Progenitor cell of endocrine pancreas (in vitro differentiated cells): Measurements from ENCODE around the gene PRUNE1. TPM values are rescaled to one million over a fixed set of nuclear protein-coding genes. Genes with fewer than 3 reads are reported as not detected.
A peak's percentile ranks its signal among the peaks of the same experiment; 100 is the strongest.

Source experiments
- DNase-seq: peaks from one replicate; pipeline ENCODE4 v3.0.0; 2021; ENCODE audit warnings: low spot score; ENCODE audit not compliant: unreplicated experiment
- H3K27ac Mint-ChIP-seq: 2 replicates; pipeline ENCODE4 v1.8.0; 2021; ENCODE audit warnings: mild to moderate bottlenecking, moderate library complexity, mixed read lengths
- H3K27me3 Mint-ChIP-seq: 2 replicates; pipeline ENCODE4 v1.8.0; 2021; ENCODE audit warnings: mixed read lengths
- H3K36me3 Mint-ChIP-seq: 2 replicates; pipeline ENCODE4 v1.8.0; 2022; ENCODE audit warnings: mixed read lengths; ENCODE audit not compliant: insufficient read depth
- H3K4me1 Mint-ChIP-seq: 2 replicates; pipeline ENCODE4 v1.8.0; 2021; ENCODE audit warnings: low read depth, mixed read lengths
- H3K4me3 Mint-ChIP-seq: 2 replicates; pipeline ENCODE4 v1.8.0; 2021; ENCODE audit warnings: low read depth, mild to moderate bottlenecking, moderate library complexity, mixed read lengths
- H3K9me3 Mint-ChIP-seq: 2 replicates; pipeline ENCODE4 v1.8.0; 2021; ENCODE audit warnings: low read depth, mixed read lengths
- total RNA-seq: library from RNA; stranded (reverse); gene quantifications from 2 replicates; pipeline ENCODE4 v1.2.1, GENCODE V29; 2021
- TF ChIP-seq, protein P1 (sequence below): fragments of 200-600 bp; sonication (generic); IDR thresholded peaks from one replicate; pipeline ENCODE4 v1.5.0; 2021; ENCODE audit warnings: antibody characterized with exemption, mild to moderate bottlenecking; ENCODE audit not compliant: unreplicated experiment

The PRUNE1 gene
- total RNA-seq, 1 donor from 2014 or later = 24.4 TPM

GRCh38 chr1:151006327-151007052, 1.8 kb upstream of the PRUNE1 start, which contains the start of gene MINDY1:
TSS of gene MINDY1 (minus strand) at chr1:151006902. CDS start at chr1:151002617, 4,285 bp downstream.
- no peaks in the 10 kb centered on the region for H3K9me3 Mint-ChIP-seq
- no peaks in the 10 kb centered on the region for H3K27me3 Mint-ChIP-seq
- TF ChIP-seq, protein P1, sequence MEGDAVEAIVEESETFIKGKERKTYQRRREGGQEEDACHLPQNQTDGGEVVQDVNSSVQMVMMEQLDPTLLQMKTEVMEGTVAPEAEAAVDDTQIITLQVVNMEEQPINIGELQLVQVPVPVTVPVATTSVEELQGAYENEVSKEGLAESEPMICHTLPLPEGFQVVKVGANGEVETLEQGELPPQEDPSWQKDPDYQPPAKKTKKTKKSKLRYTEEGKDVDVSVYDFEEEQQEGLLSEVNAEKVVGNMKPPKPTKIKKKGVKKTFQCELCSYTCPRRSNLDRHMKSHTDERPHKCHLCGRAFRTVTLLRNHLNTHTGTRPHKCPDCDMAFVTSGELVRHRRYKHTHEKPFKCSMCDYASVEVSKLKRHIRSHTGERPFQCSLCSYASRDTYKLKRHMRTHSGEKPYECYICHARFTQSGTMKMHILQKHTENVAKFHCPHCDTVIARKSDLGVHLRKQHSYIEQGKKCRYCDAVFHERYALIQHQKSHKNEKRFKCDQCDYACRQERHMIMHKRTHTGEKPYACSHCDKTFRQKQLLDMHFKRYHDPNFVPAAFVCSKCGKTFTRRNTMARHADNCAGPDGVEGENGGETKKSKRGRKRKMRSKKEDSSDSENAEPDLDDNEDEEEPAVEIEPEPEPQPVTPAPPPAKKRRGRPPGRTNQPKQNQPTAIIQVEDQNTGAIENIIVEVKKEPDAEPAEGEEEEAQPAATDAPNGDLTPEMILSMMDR = peak; percentile 57
- peak within 1 kb of the TSS; percentile 99 for H3K27ac Mint-ChIP-seq
- peak within 1 kb of the TSS; percentile 91 for H3K4me3 Mint-ChIP-seq
- peaks cover 54% of the 10 kb centered on the region for H3K4me1 Mint-ChIP-seq
- peaks cover 7% of the 10 kb centered on the region for H3K36me3 Mint-ChIP-seq
- DNase-seq = peak; percentile 41

GRCh38 chr1:151007853-151008243, 401 bp upstream of the PRUNE1 start:
- TF ChIP-seq, protein P1 = no peak
- H3K4me1 Mint-ChIP-seq = peaks cover 54% of the 10 kb centered on the region
- no peaks in the 10 kb centered on the region for H3K9me3 Mint-ChIP-seq
- no peaks in the 10 kb centered on the region for H3K27me3 Mint-ChIP-seq
- peak overlapping the region; percentile 99 for H3K27ac Mint-ChIP-seq
- H3K4me3 Mint-ChIP-seq = peak overlapping the region; percentile 89
- H3K36me3 Mint-ChIP-seq = no peaks in the 10 kb centered on the region
- DNase-seq = no peak

GRCh38 chr1:151009206-151009587, 948 bp downstream of the PRUNE1 start:
- Mint-ChIP-seq H3K9me3 (no peaks in the 10 kb centered on the region), H3K4me3 (peak overlapping the region; percentile 89)

DNA sequence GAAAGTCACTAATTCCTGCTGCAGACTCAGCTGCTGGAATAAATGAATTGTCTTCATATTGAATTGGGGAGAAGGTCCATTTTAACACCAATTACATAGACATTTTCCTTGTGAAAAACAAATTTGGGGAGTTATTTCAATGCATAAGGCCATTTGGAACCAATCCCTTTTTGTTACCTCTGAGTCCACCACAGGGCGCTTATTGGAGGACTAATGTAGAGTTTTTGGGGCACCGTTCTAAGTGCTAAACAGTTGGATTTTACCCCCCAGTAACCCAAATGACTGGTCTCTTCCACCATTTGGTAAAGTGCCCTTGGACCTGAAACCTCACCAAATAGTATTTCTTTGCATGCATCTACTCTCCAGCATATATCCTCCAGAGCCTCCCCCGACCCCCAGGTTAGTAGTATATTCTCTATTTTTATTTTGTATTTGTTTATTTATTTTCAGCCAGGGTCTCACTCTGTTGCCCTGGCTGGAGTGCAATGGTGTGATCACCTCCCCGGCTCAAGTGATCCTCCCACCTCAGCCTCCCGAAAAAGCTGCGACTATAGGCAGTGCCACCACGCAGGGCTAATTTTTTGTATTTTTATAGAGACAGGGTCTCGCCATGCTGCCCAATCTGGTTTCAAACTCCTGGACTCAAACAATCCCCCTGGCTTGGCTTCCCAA, 1.6 kb downstream of the PRUNE1 start:
- Mint-ChIP-seq H3K27me3 (no peaks in the 10 kb centered on the region), H3K4me1 (peaks cover 51% of the 10 kb centered on the region), H3K27ac (peak overlapping the region; percentile 96), H3K4me3 (peak overlapping the region; percentile 89), H3K9me3 (no peaks in the 10 kb centered on the region), H3K36me3 (no peaks in the 10 kb centered on the region)
- TF ChIP-seq, protein P1 = no peak
- no peak for DNase-seq

More at GRCh38 chr1:151009206-151009587, 948 bp downstream of the PRUNE1 start:
- DNase-seq = no peak
- H3K36me3 Mint-ChIP-seq = no peaks in the 10 kb centered on the region
- TF ChIP-seq, protein P1 = no peak
- H3K27me3 Mint-ChIP-seq = no peaks in the 10 kb centered on the region
- peak overlapping the region; percentile 96 for H3K27ac Mint-ChIP-seq
- H3K4me1 Mint-ChIP-seq = peaks cover 55% of the 10 kb centered on the region

- TF ChIP-seq, protein P1 = no peak
- no peak overlapping the region for H3K27ac Mint-ChIP-seq
- H3K27me3 Mint-ChIP-seq = no peaks in the 10 kb centered on the region
- H3K4me3 Mint-ChIP-seq = no peak overlapping the region
- H3K9me3 Mint-ChIP-seq = no peaks in the 10 kb centered on the region
- H3K4me1 Mint-ChIP-seq = peaks cover 48% of the 10 kb centered on the region
- DNase-seq = no peak
- H3K36me3 Mint-ChIP-seq = no peaks in the 10 kb centered on the region
Measured at GRCh38 chr1:151010346-151010726, 2.1 kb downstream of the PRUNE1 start.
